Testis (tissue), 2 donors: Measurements from ENCODE around the gene PPP1R11.

Experiments
- CTCF ChIP-seq, 3 experiments: fragments of 450-650 bp in 2 of 3; fragments of 200-600 bp in 1 of 3; sonication (generic) in 1 of 3; IDR thresholded peaks; one replicate each; pipeline ENCODE4 v1.5.1; 2016 to 2019; ENCODE audit warnings: antibody characterized with exemption in 3 of 3, mild to moderate bottlenecking in 2 of 3, moderate library complexity in 1 of 3
- POLR2A ChIP-seq: fragments of 450-650 bp; IDR thresholded peaks from one replicate; pipeline ENCODE4 v1.6.1; 2017; ENCODE audit warnings: antibody characterized with exemption, mild to moderate bottlenecking, moderate library complexity

- TF ChIP-seq CTCF (IDR thresholded peaks at IDR 0.05) (peak in 1 of 3 experiments; percentile 31), POLR2A (peak; percentile 76)
Measured at GRCh38 chr6:30061092-30061857, 5.7 kb upstream of the PPP1R11 start, which contains the start of gene POLR1H.
